Glutamatergic neuron (in vitro differentiated cells): ENCODE measurements around the gene B4GALNT4. TPM values are rescaled to one million over a fixed set of nuclear protein-coding genes. Genes with fewer than 3 reads are reported as not detected.
"Not testable (repeated sequence)": the region's sequence is repeated elsewhere in the genome, so short reads cannot be mapped to it uniquely, and the experiment has no call there.

ENCODE experiments used
- DNase-seq: peaks from one replicate; pipeline ENCODE4 v3.0.0; 2022
- H3K27ac Mint-ChIP-seq: one replicate; pipeline ENCODE4 v1.8.0; 2020; ENCODE audit warnings: mild to moderate bottlenecking, mixed read lengths, inconsistent platforms; ENCODE audit not compliant: unreplicated experiment
- H3K27me3 Mint-ChIP-seq: one replicate; pipeline ENCODE4 v1.8.0; 2020; ENCODE audit warnings: mild to moderate bottlenecking, moderate library complexity, mixed read lengths, inconsistent platforms; ENCODE audit not compliant: unreplicated experiment
- H3K36me3 Mint-ChIP-seq: one replicate; pipeline ENCODE4 v1.8.0; 2020; ENCODE audit warnings: mild to moderate bottlenecking, mixed read lengths, inconsistent platforms; ENCODE audit not compliant: unreplicated experiment
- H3K4me1 Mint-ChIP-seq: one replicate; pipeline ENCODE4 v1.8.0; 2020; ENCODE audit warnings: mild to moderate bottlenecking, low read depth, mixed read lengths, inconsistent platforms; ENCODE audit not compliant: unreplicated experiment
- H3K4me3 Mint-ChIP-seq: one replicate; pipeline ENCODE4 v1.8.0; 2020; ENCODE audit warnings: mild to moderate bottlenecking, mixed read lengths, inconsistent platforms; ENCODE audit not compliant: unreplicated experiment
- H3K9me3 Mint-ChIP-seq: one replicate; pipeline ENCODE4 v1.8.0; 2020; ENCODE audit warnings: mild to moderate bottlenecking, moderate library complexity, mixed read lengths, inconsistent platforms; ENCODE audit not compliant: unreplicated experiment
- total RNA-seq: library from RNA; stranded (reverse); fragmentation: NEBNext Ultra II Directional; extraction: Animal tissue kit (Norgen Biotek cat#: 25700); gene quantifications from one replicate; pipeline ENCODE4 v1.2.1, GENCODE V29; 2021; ENCODE audit not compliant: unreplicated experiment
- TF ChIP-seq, protein P1 (sequence below): fragments of 200-600 bp; sonication (generic); IDR thresholded peaks from one replicate; pipeline ENCODE4 v1.5.0; 2021; ENCODE audit not compliant: partially characterized antibody, unreplicated experiment

Gene B4GALNT4
- total RNA-seq, 1 donor from 2014 or later = 418 TPM

DNA sequence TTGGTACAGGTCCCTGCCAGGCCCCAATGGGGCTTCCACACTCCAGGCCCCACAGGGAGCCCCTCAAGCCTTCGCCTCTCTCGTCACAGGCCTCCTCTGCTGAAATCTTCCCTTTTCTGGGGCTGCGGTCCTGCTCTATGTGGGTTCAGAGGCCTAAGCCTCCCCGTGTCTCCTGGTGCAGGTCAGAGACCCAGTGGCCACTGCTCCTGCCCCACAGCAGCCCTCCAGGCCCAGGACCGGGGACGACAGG lies 42.8 kb upstream of the B4GALNT4 start:
- TF ChIP-seq, protein P1, sequence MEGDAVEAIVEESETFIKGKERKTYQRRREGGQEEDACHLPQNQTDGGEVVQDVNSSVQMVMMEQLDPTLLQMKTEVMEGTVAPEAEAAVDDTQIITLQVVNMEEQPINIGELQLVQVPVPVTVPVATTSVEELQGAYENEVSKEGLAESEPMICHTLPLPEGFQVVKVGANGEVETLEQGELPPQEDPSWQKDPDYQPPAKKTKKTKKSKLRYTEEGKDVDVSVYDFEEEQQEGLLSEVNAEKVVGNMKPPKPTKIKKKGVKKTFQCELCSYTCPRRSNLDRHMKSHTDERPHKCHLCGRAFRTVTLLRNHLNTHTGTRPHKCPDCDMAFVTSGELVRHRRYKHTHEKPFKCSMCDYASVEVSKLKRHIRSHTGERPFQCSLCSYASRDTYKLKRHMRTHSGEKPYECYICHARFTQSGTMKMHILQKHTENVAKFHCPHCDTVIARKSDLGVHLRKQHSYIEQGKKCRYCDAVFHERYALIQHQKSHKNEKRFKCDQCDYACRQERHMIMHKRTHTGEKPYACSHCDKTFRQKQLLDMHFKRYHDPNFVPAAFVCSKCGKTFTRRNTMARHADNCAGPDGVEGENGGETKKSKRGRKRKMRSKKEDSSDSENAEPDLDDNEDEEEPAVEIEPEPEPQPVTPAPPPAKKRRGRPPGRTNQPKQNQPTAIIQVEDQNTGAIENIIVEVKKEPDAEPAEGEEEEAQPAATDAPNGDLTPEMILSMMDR = no peak
- Mint-ChIP-seq H3K36me3 (no peaks in the 10 kb centered on the region), H3K4me1 (peaks cover 9% of the 10 kb centered on the region), H3K4me3 (no peak overlapping the region), H3K9me3 (no peaks in the 10 kb centered on the region), H3K27ac (no peak overlapping the region), H3K27me3 (peaks cover 5% of the 10 kb centered on the region)
- no peak for DNase-seq

DNA sequence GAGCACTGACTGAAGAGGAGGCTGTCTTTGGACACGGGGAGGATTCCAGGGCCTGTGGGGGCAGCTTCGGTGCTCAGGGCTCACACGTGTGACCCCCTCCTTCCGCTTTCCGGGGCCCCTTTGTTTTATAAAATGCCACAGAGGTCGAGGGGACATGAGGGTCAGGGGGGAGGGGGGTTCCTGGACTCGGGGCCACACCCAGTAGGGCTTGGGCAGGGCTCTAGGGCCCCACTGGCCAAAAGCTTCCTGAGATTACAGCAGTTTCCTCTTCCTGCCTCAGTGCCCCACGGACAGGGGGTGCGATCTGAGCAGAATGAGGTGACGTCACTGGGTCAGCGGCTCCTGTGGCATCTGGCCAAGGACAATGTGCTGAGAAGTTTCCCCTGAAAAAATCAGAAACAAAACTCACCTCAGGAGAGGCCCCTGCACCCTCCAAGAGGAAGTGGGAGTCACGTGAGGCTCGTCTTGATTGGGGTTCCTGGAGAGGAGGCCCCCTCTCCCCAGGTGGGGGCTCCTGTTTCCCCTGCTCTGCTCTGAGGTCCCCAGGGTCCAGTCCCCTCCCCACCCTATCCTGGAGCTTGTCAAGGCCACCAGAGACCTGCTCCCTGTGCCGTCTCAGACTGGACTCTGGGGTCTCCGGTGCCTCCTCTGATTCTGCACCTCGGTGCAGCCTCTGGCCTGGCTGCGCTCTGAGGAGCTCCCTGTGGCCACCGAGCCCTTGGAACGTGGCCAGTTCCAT lies 42.3 kb upstream of the B4GALNT4 start:
- H3K9me3 Mint-ChIP-seq = no peaks in the 10 kb centered on the region
- H3K4me3 Mint-ChIP-seq = no peak overlapping the region

DNA sequence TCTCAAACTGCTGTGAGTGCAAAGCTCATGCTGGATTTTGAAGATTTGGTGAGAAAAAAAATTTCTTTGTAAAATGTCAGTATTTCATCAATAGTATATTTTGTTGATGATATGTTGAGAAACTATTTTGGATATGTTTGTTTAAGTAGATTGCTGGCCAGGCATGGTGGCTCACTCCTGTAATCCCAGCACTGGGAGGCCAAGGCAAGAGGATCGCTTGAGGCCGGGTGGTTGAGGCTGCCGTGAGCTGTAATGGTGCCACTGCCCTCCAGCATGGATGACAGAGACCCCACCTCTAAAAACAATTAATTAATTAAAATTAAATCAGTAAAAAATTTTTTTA lies 41.7 kb upstream of the B4GALNT4 start:
- TF ChIP-seq, protein P1 = no peak
- peaks cover 9% of the 10 kb centered on the region for H3K4me1 Mint-ChIP-seq
- H3K9me3 Mint-ChIP-seq = peaks cover 2% of the 10 kb centered on the region
- DNase-seq = no peak
- no peak overlapping the region for H3K27ac Mint-ChIP-seq
- H3K36me3 Mint-ChIP-seq = no peaks in the 10 kb centered on the region
- no peak overlapping the region for H3K4me3 Mint-ChIP-seq
- peaks cover 5% of the 10 kb centered on the region for H3K27me3 Mint-ChIP-seq

More for the DNA sequence above, 42.3 kb upstream of the B4GALNT4 start:
- Mint-ChIP-seq H3K27me3 (peaks cover 5% of the 10 kb centered on the region), H3K4me1 (peaks cover 9% of the 10 kb centered on the region), H3K36me3 (no peaks in the 10 kb centered on the region), H3K27ac (no peak overlapping the region)
- TF ChIP-seq, protein P1 = no peak
- DNase-seq = no peak

DNA sequence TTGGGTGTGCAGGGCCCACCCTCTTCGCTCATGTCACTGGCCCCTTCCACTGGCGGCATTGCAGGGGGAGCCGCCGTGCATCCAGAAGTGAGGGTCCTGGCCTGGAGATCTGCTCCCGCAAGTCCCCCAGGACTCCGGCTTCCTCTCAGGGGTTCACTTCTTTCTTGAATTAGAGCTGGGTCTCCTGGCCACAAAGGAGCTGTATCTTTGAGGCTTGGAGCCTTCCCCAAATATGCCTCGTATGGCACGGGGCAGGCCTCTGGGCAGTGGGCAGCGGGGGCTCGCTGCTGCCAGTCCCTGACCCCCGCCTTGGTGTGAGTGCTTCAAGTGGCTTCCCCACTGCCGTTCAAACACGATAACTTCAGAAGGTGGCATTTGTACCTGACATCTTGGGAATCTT lies 41.3 kb upstream of the B4GALNT4 start:
- Mint-ChIP-seq H3K4me1 (peaks cover 9% of the 10 kb centered on the region), H3K27me3 (peaks cover 5% of the 10 kb centered on the region), H3K36me3 (no peaks in the 10 kb centered on the region), H3K9me3 (peaks cover 2% of the 10 kb centered on the region), H3K4me3 (no peak overlapping the region), H3K27ac (no peak overlapping the region)
- DNase-seq = no peak
- TF ChIP-seq, protein P1 = no peak

DNA sequence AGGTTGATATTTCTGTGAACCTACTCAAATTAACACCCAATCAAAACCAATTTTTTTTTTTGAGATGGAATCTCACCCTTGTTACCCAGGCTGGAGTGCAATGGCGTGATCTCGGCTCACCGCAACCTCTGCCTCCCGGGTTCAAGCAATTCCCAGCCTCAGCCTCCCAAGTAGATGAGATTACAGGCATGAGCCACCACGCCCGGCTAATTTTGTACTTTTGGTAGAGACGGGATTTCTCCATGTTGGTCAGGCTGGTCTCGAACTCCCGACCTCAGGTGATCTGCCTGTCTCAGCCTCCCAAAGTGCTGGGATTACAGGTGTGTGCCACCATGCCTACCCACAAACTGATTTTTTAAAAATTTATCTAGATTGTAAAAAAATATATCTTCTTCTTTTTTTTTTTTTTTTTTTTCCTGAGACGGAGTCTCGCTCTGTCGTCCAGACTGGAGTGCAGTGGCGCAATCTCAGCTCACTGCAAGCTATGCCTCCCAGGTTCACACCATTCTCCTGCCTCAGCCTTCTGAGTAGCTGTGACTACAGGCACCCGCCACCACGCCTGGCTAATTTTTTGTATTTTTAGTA lies 40.7 kb upstream of the B4GALNT4 start:
- DNase-seq, H3K36me3 Mint-ChIP-seq, H3K27me3 Mint-ChIP-seq, H3K9me3 Mint-ChIP-seq, H3K4me1 Mint-ChIP-seq, H3K4me3 Mint-ChIP-seq, H3K27ac Mint-ChIP-seq: not testable (repeated sequence)
